H9 (cell line): Measurements from ENCODE around the gene MARCHF3. TPM values are rescaled to one million over a fixed set of nuclear protein-coding genes. Genes with fewer than 3 reads are reported as not detected.

Experiments used
- DNase-seq: peaks from one replicate; pipeline ENCODE4 v3.0.0-alpha.2; 2017
- H2AFZ ChIP-seq: one replicate; pipeline ENCODE4 v1.6.1; 2013; ENCODE audit warnings: mild to moderate bottlenecking, low read length, control low read depth, moderate library complexity
- H2AK5ac ChIP-seq: 2 replicates; pipeline ENCODE4 v1.6.1; 2013; ENCODE audit warnings: low read length, control low read depth, mixed read lengths; ENCODE audit not compliant: insufficient read length
- H2BK120ac ChIP-seq: one replicate; pipeline ENCODE4 v1.6.1; 2013; ENCODE audit warnings: low read depth, mild to moderate bottlenecking, low read length, control low read depth, inconsistent platforms; ENCODE audit not compliant: poor library complexity, severe bottlenecking
- H2BK12ac ChIP-seq: 2 replicates; pipeline ENCODE4 v1.6.1; 2013; ENCODE audit warnings: low read length, control low read depth, mixed read lengths, low read depth; ENCODE audit not compliant: insufficient read length
- H2BK15ac ChIP-seq: 2 replicates; pipeline ENCODE4 v1.6.1; 2013; ENCODE audit warnings: low read depth, low read length, control low read depth
- H2BK20ac ChIP-seq: one replicate; pipeline ENCODE4 v1.6.1; 2013; ENCODE audit warnings: low read depth, mild to moderate bottlenecking, low read length, control low read depth, inconsistent platforms; ENCODE audit not compliant: poor library complexity, severe bottlenecking
- H2BK5ac ChIP-seq: 2 replicates; pipeline ENCODE4 v1.6.1; 2013; ENCODE audit warnings: low read length, control low read depth, mixed read lengths; ENCODE audit not compliant: insufficient read length
- H3K14ac ChIP-seq: 2 replicates; pipeline ENCODE4 v1.6.1; 2013; ENCODE audit warnings: low read length, control low read depth; ENCODE audit not compliant: insufficient read depth
- H3K18ac ChIP-seq: 2 replicates; pipeline ENCODE4 v1.6.1; 2013; ENCODE audit warnings: low read depth, mild to moderate bottlenecking, mixed read lengths, low read length, control low read depth; ENCODE audit not compliant: insufficient read length
- H3K23ac ChIP-seq: 2 replicates; pipeline ENCODE4 v1.6.1; 2013; ENCODE audit warnings: low read length, control low read depth, mixed read lengths, low read depth; ENCODE audit not compliant: insufficient read length
- H3K23me2 ChIP-seq: 2 replicates; pipeline ENCODE4 v1.6.1; 2013; ENCODE audit warnings: low read depth, mild to moderate bottlenecking, mixed read lengths, low read length, control low read depth; ENCODE audit not compliant: insufficient read length, poor library complexity, severe bottlenecking
- H3K27ac ChIP-seq: 2 replicates; pipeline ENCODE4 v1.5.1; 2013; ENCODE audit warnings: low read length, control low read depth, mixed read lengths, low read depth; ENCODE audit not compliant: insufficient read length
- H3K27me3 ChIP-seq: 2 replicates; pipeline ENCODE4 v1.6.1; 2013; ENCODE audit warnings: low read length, control low read depth, inconsistent platforms; ENCODE audit not compliant: insufficient read depth
- H3K4ac ChIP-seq: 2 replicates; pipeline ENCODE4 v1.6.1; 2013; ENCODE audit warnings: low read depth, mild to moderate bottlenecking, control low read depth, inconsistent platforms, low read length, moderate library complexity
- H3K4me1 ChIP-seq: 2 replicates; pipeline ENCODE4 v1.6.1; 2013; ENCODE audit warnings: low read length, control low read depth, inconsistent platforms; ENCODE audit not compliant: insufficient read depth
- H3K4me2 ChIP-seq: 2 replicates; pipeline ENCODE4 v1.6.1; 2013; ENCODE audit warnings: low read length, control low read depth, mixed read lengths; ENCODE audit not compliant: insufficient read length, insufficient read depth
- H3K56ac ChIP-seq: 2 replicates; pipeline ENCODE4 v1.6.1; 2013; ENCODE audit warnings: low read depth, mild to moderate bottlenecking, mixed read lengths, low read length, control low read depth; ENCODE audit not compliant: insufficient read length
- H3K79me1 ChIP-seq: 2 replicates; pipeline ENCODE4 v1.6.1; 2013; ENCODE audit warnings: low read depth, mild to moderate bottlenecking, moderate library complexity, low read length, control low read depth, inconsistent platforms; ENCODE audit not compliant: insufficient read depth, poor library complexity, severe bottlenecking
- H3K79me2 ChIP-seq: 2 replicates; pipeline ENCODE4 v1.6.1; 2013; ENCODE audit warnings: low read length, control low read depth, inconsistent platforms; ENCODE audit not compliant: insufficient read depth
- H3K9ac ChIP-seq: 2 replicates; pipeline ENCODE4 v1.6.1; 2013; ENCODE audit warnings: low read length, control low read depth, mixed read lengths; ENCODE audit not compliant: insufficient read length; ENCODE audit errors: extremely low read depth
- H3K9me3 ChIP-seq: one replicate; pipeline ENCODE4 v1.6.1; 2013; ENCODE audit warnings: low read depth, low read length, inconsistent platforms; ENCODE audit not compliant: control insufficient read depth
- H3T11ph ChIP-seq: one replicate; pipeline ENCODE4 v1.6.1; 2013; ENCODE audit warnings: mild to moderate bottlenecking, low read length, control low read depth, inconsistent platforms
- H4K20me1 ChIP-seq: one replicate; pipeline ENCODE4 v1.6.1; 2013; ENCODE audit not compliant: control insufficient read depth, insufficient read length, insufficient read depth
- H4K5ac ChIP-seq: 2 replicates; pipeline ENCODE4 v1.6.1; 2013; ENCODE audit warnings: low read depth, mild to moderate bottlenecking, mixed read lengths, low read length, control low read depth; ENCODE audit not compliant: insufficient read length
- H4K8ac ChIP-seq: replicated peaks from 2 replicates; pipeline ENCODE4 v1.6.1; 2013; ENCODE audit warnings: low read length, control low read depth, mixed read lengths, low read depth; ENCODE audit not compliant: insufficient read length
- H4K91ac ChIP-seq: 2 replicates; pipeline ENCODE4 v1.6.1; 2013; ENCODE audit warnings: low read depth, mild to moderate bottlenecking, moderate library complexity, mixed read lengths, low read length, control low read depth; ENCODE audit not compliant: insufficient read length
- H3K27ac Mint-ChIP-seq, 3 experiments: 2 replicates in 2 of 3; 3 replicates in 1 of 3; pipeline ENCODE4 v1.8.0; 2020 to 2021; ENCODE audit warnings: mixed read lengths in 3 of 3, mild to moderate bottlenecking in 1 of 3, moderate library complexity in 1 of 3
- H3K27me3 Mint-ChIP-seq: 2 replicates; pipeline ENCODE4 v1.8.0; 2021; ENCODE audit warnings: low read depth, mild to moderate bottlenecking, moderate library complexity, mixed read lengths
- H3K36me3 Mint-ChIP-seq, 3 experiments: 2 replicates in 2 of 3; 3 replicates in 1 of 3; pipeline ENCODE4 v1.8.0; 2020 to 2021; ENCODE audit warnings: low read depth in 3 of 3, mixed read lengths in 3 of 3; ENCODE audit not compliant: insufficient read depth in 1 of 3
- H3K4me1 Mint-ChIP-seq, 2 experiments: 2 replicates each; pipeline ENCODE4 v1.8.0; 2020; ENCODE audit warnings: mixed read lengths in 2 of 2
- H3K4me3 Mint-ChIP-seq, 2 experiments: 2 replicates in 1 of 2; 3 replicates in 1 of 2; pipeline ENCODE4 v1.8.0; 2020 to 2021; ENCODE audit warnings: mild to moderate bottlenecking in 2 of 2, mixed read lengths in 2 of 2, moderate library complexity in 1 of 2
- H3K9me3 Mint-ChIP-seq, 2 experiments: 2 replicates in 1 of 2; 3 replicates in 1 of 2; pipeline ENCODE4 v1.8.0; 2020; ENCODE audit warnings: mild to moderate bottlenecking in 2 of 2, mixed read lengths in 2 of 2, moderate library complexity in 1 of 2
- CTCF ChIP-seq: fragments of 200-600 bp; sonication (generic); conservative IDR thresholded peaks from 3 replicates; pipeline ENCODE4 v1.8.0; 2021; ENCODE audit warnings: antibody characterized with exemption, mild to moderate bottlenecking
- WGBS: extraction: QIAGEN DNeasy Blood & Tissue Kit; methylation state at CpG from one replicate; pipeline ENCODE4 v1.1.7; 2013; ENCODE audit warnings: missing lambda C conversion rate, low lambda C conversion rate, mixed read lengths; ENCODE audit not compliant: insufficient read length; ENCODE audit errors: extremely low coverage; 5-methylcytosine and 5-hydroxymethylcytosine counted together
- total RNA-seq: library from RNA; stranded (reverse); gene quantifications from 2 replicates; pipeline ENCODE4 v1.2.1, GENCODE V29; 2021

Gene MARCHF3
- total RNA-seq, 1 experiment from 2014 or later = 17.7 TPM

GRCh38 chr5:126982926-126983873, 47.2 kb downstream of the MARCHF3 start:
- H3K79me1 ChIP-seq = no peaks in the 10 kb centered on the region
- H4K91ac ChIP-seq = no peak overlapping the region
- H3K9ac ChIP-seq = no peak overlapping the region
- no peaks in the 10 kb centered on the region for H4K20me1 ChIP-seq
- H3K27ac Mint-ChIP-seq = peak overlapping the region in 1 of 3 experiments; percentile 10; a peak in 1 of 7 replicates
- H3K27me3 ChIP-seq = no peaks in the 10 kb centered on the region
- H2BK12ac ChIP-seq = no peak overlapping the region
- peaks cover 2% of the 10 kb centered on the region; the same call in 1 of the 2 replicates for H3K4me1 ChIP-seq
- H3K9me3 ChIP-seq = no peaks in the 10 kb centered on the region
- H3K23ac ChIP-seq = no peak overlapping the region
- no peak overlapping the region for H3K56ac ChIP-seq
- peaks cover 0 to 8% (median 3%) of the 10 kb centered on the region in 3 experiments; a peak in 2 of 7 replicates for H3K36me3 Mint-ChIP-seq
- TF ChIP-seq CTCF = no peak
- no peak overlapping the region for H3T11ph ChIP-seq
- no peak overlapping the region for H2BK20ac ChIP-seq
- H2BK5ac ChIP-seq = no peak overlapping the region
- no peak overlapping the region for H3K4me2 ChIP-seq
- H2BK15ac ChIP-seq = no peak overlapping the region
- no peak overlapping the region for H3K14ac ChIP-seq
- peaks cover 0 to 3% of the 10 kb centered on the region in 2 experiments; a peak in 2 of 5 replicates for H3K9me3 Mint-ChIP-seq
- no peak overlapping the region for H4K5ac ChIP-seq
- DNase-seq = no peak
- WGBS = no CpG with 5 or more reads among the region's 12 CpGs
- no peaks in the 10 kb centered on the region for H3K79me2 ChIP-seq
- H3K27me3 Mint-ChIP-seq = no peaks in the 10 kb centered on the region
- no peak overlapping the region for H3K18ac ChIP-seq
- H2AFZ ChIP-seq = no peak overlapping the region
- no peak overlapping the region for H3K27ac ChIP-seq
- H2AK5ac ChIP-seq = no peak overlapping the region
- H3K4ac ChIP-seq = no peak overlapping the region
- H3K4me3 Mint-ChIP-seq = no peak overlapping the region
- no peaks in the 10 kb centered on the region for H3K23me2 ChIP-seq
- no peak overlapping the region for H4K8ac ChIP-seq
- no peak overlapping the region for H2BK120ac ChIP-seq
- peaks cover 19 to 22% of the 10 kb centered on the region in 2 experiments for H3K4me1 Mint-ChIP-seq
